K562 (cell line): ENCODE results near the gene RAE1.

ENCODE experiments used
- CREB1 ChIP-seq, 2 experiments: sonication (generic) in 1 of 2; formaldehyde crosslinking in 1 of 2; IDR thresholded peaks; 2 replicates each; pipeline versions ENCODE4 v1.6.1 to v1.8.0; 2012 to 2022; ENCODE audit warnings: inconsistent platforms in 1 of 2, mild to moderate bottlenecking in 1 of 2, missing genetic modification reagents in 1 of 2, moderate library complexity in 1 of 2
- CTCF ChIP-seq, 3 experiments: IDR thresholded peaks in 2 of 3; conservative IDR thresholded peaks in 1 of 3; 2 replicates each; pipeline ENCODE4 v1.5.1; 2011 to 2012; ENCODE audit warnings: low read length in 3 of 3, mild to moderate bottlenecking in 3 of 3, control low read depth in 2 of 3, improper control_type of control experiment in 1 of 3, inconsistent platforms in 1 of 3, low read depth in 1 of 3, mixed read lengths in 1 of 3, moderate library complexity in 1 of 3; ENCODE audit not compliant: insufficient read depth in 2 of 3
- MAX ChIP-seq: sonication (generic); formaldehyde crosslinking; IDR thresholded peaks from 2 replicates; pipeline ENCODE4 v1.9.0; 2022; ENCODE audit warnings: mild to moderate bottlenecking, missing genetic modification reagents
- MTA2 ChIP-seq: fragments of 450-650 bp; IDR thresholded peaks from 2 replicates; pipeline ENCODE4 v1.6.1; 2016; ENCODE audit warnings: low read depth
- MYBL2 ChIP-seq, 2 experiments: fragments of 450-650 bp in 1 of 2; sonication (generic) in 1 of 2; formaldehyde crosslinking in 1 of 2; IDR thresholded peaks; 2 replicates each; pipeline versions ENCODE4 v1.6.1 to v1.8.1; 2017 to 2022; ENCODE audit warnings: borderline replicate concordance in 1 of 2, inconsistent platforms in 1 of 2, low read depth in 1 of 2, mild to moderate bottlenecking in 1 of 2, missing genetic modification reagents in 1 of 2, moderate library complexity in 1 of 2
- POLR2AphosphoS5 ChIP-seq: IDR thresholded peaks from 2 replicates; pipeline ENCODE4 v1.6.1; 2011; ENCODE audit warnings: mild to moderate bottlenecking, low read depth, low read length, moderate library complexity; ENCODE audit not compliant: control insufficient read depth, insufficient read depth
- TAF7 ChIP-seq: fragments of 450-650 bp; IDR thresholded peaks from 2 replicates; pipeline ENCODE4 v1.6.1; 2016; ENCODE audit warnings: missing genetic modification characterization, missing compliant biosample characterization
- ZBTB33 ChIP-seq: sonication (generic); formaldehyde crosslinking; IDR thresholded peaks from 2 replicates; pipeline ENCODE4 v1.8.1; 2023; ENCODE audit warnings: mild to moderate bottlenecking, missing genetic modification reagents

GRCh38 chr20:57408536-57409233, 57.6 kb downstream of the RAE1 start:
- TF ChIP-seq TAF7: no peak
- TF ChIP-seq MAX: no peak
- TF ChIP-seq CTCF (IDR thresholded peaks at IDR 0.05 in 2 of 3, conservative IDR thresholded peaks at IDR 0.05 in 1 of 3; ENCODE audit: insufficient read depth in 2 of 3, low read depth in 1 of 3, low read length in 3 of 3): no peak
- no peak for TF ChIP-seq POLR2AphosphoS5
- TF ChIP-seq ZBTB33 (CRISPR knock-in tag): 0 out of 2 replicates have a peak, but pooled peaks have one; percentile 26
- TF ChIP-seq MTA2: no peak
- no peak for TF ChIP-seq MYBL2 (IDR thresholded peaks at IDR 0.05; ENCODE audit: low read depth)
- no peak for TF ChIP-seq MYBL2 (CRISPR knock-in tag; IDR thresholded peaks at IDR 0.05; ENCODE audit: borderline replicate concordance)
- TF ChIP-seq CREB1 (IDR thresholded peaks at IDR 0.05): no peak
- TF ChIP-seq CREB1 (CRISPR knock-in tag; IDR thresholded peaks at IDR 0.05): no peak
